GM06990 (cell line): ENCODE data around the gene GPS2.

Experiments used
- DNase-seq: peaks from one replicate; pipeline ENCODE4 v3.0.0-alpha.2; 2011; ENCODE audit not compliant: insufficient read length; ENCODE audit errors: extremely low read depth
- H3K27me3 ChIP-seq: replicated peaks from 2 replicates; pipeline ENCODE4 v1.6.0; 2011; ENCODE audit warnings: low read length; ENCODE audit not compliant: control insufficient read depth, insufficient read depth
- H3K36me3 ChIP-seq: 2 replicates; pipeline ENCODE4 v1.5.1; 2011; ENCODE audit warnings: low read length; ENCODE audit not compliant: control insufficient read depth, insufficient read depth
- H3K4me3 ChIP-seq: replicated peaks from 2 replicates; pipeline ENCODE4 v1.5.1; 2011; ENCODE audit warnings: low read depth, mild to moderate bottlenecking, control low read depth, low read length
- CTCF ChIP-seq: IDR thresholded peaks from 2 replicates; pipeline ENCODE4 v1.5.1; 2011; ENCODE audit warnings: low read length, control low read depth, mild to moderate bottlenecking, inconsistent platforms; ENCODE audit not compliant: insufficient read depth, poor library complexity, severe bottlenecking

The GPS2 gene

GRCh38 chr17:7317161-7317803, 2.1 kb upstream of the GPS2 start:
- Histone ChIP-seq H3K4me3 (no peak overlapping the region), H3K27me3 (no peaks in the 10 kb centered on the region), H3K36me3 (peaks cover 53% of the 10 kb centered on the region)
- TF ChIP-seq CTCF, result no peak
- no peak for DNase-seq

GRCh38 chr17:7315570-7316235, 543 bp upstream of the GPS2 start:
- H3K4me3 ChIP-seq, result peak overlapping the region; percentile 85
- H3K36me3 ChIP-seq, result peaks cover 50% of the 10 kb centered on the region
- H3K27me3 ChIP-seq, result no peaks in the 10 kb centered on the region
- TF ChIP-seq CTCF, result no peak
- DNase-seq, result no peak

GRCh38 chr17:7313890-7314718, 1.1 kb downstream of the GPS2 start:
- no peak for TF ChIP-seq CTCF
- Histone ChIP-seq H3K36me3 (peaks cover 55% of the 10 kb centered on the region), H3K27me3 (no peaks in the 10 kb centered on the region), H3K4me3 (peak overlapping the region; percentile 85)
- no peak for DNase-seq

GRCh38 chr17:7313088-7313889, 1.9 kb downstream of the GPS2 start:
- no peak for TF ChIP-seq CTCF
- Histone ChIP-seq H3K27me3 (no peaks in the 10 kb centered on the region), H3K36me3 (peaks cover 47% of the 10 kb centered on the region), H3K4me3 (no peak overlapping the region)
- no peak for DNase-seq

- Histone ChIP-seq H3K27me3 (no peaks in the 10 kb centered on the region), H3K4me3 (no peak overlapping the region), H3K36me3 (peaks cover 45% of the 10 kb centered on the region)
- DNase-seq, result no peak
- no peak for TF ChIP-seq CTCF
Observed at GRCh38 chr17:7312432-7313087, 2.6 kb downstream of the GPS2 start.
